NCI-H1105 (cell line): Measurements from ENCODE around the gene CD207.
A peak's percentile ranks its signal among the peaks of the same experiment; 100 is the strongest.

Experiments used
- DNase-seq: peaks from one replicate; lab custom pipeline; 2025; lab: John Stamatoyannopoulos, UW

Gene CD207

GRCh38 chr2:70793450-70793849 is 42.2 kb downstream of the CD207 start:
- DNase-seq, result no peak

DNA sequence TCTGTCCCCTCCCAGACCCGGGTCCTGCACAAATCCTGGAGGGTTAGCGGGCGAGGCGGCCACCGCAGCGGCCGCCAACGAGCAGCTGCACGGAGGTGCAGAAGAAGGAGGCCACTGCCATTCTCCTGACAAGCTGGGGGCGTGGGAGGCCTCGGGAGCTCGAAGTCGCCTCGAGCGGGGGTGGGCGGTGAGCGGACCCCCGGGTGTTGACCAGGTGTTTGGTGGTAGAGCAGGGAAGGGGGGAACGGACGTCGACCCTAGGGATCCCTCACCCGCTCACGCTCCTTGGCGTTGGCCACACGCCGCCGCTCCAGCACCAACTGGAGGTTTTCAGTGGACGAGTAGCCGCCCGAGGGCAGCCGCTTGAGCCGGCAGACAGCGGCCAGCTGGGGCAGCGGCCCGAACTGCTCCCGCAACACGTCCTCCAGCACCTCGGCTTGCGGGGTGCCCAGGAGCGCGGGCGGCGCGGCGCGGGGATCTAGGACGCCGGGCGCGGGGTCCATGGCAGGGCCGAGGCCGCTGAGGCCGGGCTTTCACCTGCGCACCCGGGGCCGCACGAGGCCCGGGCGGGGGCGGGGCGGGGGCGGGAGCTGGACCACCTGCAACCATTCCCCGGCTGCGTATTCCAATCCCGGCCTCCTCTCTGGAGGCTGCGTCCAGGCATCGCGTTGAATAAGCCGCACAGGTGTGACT is 45.3 kb downstream of the CD207 start, which contains the start of gene FIGLA:
TSS of gene FIGLA (minus strand) at position 508 of the 693 bp plus-strand sequence. CDS start at position 503, 5 bp downstream.
- DNase-seq, result no peak

DNA sequence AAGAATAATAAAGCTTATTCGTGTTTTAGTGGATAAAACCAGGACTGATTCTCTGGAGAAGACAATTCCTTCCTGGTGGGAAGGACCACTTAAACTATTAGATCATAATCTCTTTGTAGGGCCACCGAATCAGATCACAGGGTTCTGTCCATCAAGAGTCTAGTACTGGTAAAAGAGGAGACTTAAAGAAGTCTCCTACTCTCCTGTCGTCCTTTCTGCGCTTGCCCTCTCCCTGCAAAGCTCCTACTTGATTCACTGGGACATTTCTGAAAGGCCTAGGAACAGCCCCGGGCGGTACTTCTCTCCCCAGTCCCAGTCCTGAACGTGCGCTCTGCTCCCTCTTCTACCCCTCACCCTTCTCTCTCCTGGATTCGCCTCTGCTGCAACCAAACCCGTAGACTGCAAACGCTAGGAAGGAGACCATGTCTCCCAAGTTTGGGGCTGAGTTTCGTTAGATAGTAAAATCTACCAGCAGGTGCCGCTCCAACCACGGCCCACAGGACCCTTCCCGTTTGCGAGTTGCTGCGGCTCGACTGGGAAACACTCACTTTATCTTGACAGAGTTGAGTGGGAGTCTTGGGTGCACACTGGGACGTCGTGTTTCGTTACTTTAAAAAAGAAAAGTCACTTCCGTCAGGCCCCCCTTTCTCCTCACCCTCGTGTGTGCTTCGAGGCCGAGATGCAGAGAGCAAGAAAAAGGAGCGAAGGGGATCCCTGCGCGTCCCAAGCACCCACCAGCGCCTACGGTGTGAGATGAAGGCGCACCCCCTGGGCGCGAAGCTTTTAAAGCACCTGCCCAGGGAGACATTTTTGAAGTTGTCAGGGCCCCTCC is 46.1 kb downstream of the CD207 start:
- peak; percentile 17 for DNase-seq

GRCh38 chr2:70785137-70785911 is 50.3 kb downstream of the CD207 start:
- DNase-seq, result peak; percentile 23

- DNase-seq, result no peak
Measured at GRCh38 chr2:70784320-70784719, 51.3 kb downstream of the CD207 start.
